Astrocyte of the spinal cord (primary cell): ENCODE results near the gene RRM1.
A peak's percentile ranks its signal among the peaks of the same experiment; 100 is the strongest.

Experiments used
- DNase-seq: peaks from one replicate; pipeline ENCODE4 v3.0.0; 2011; ENCODE audit warnings: low read depth, low spot score
- H3K4me3 ChIP-seq: 2 replicates; pipeline ENCODE4 v1.5.1; 2011; ENCODE audit warnings: low read depth, mild to moderate bottlenecking, low read length, moderate library complexity
- CTCF ChIP-seq: IDR thresholded peaks from 2 replicates; pipeline ENCODE4 v1.5.1; 2012; ENCODE audit warnings: low read depth, mild to moderate bottlenecking, low read length, inconsistent platforms
- in situ Hi-C: cut with HindIII; loops from 2 replicates; pipeline ENCODE4 v1.10.0; 2017; ENCODE audit warnings: low sequenced_read_pairs

Gene RRM1

GRCh38 chr11:4087551-4087950 is 7.0 kb upstream of the RRM1 start:
- peak; percentile 14 for DNase-seq
- in situ Hi-C loops = no loop called here
- TF ChIP-seq CTCF = peak; percentile 15
- H3K4me3 ChIP-seq = no peak overlapping the region

- DNase-seq = no peak
- in situ Hi-C loops = no loop called here
- no peak overlapping the region for H3K4me3 ChIP-seq
- no peak for TF ChIP-seq CTCF
These were observed 4.3 kb upstream of the RRM1 start for GRCh38 chr11:4090258-4090657.

DNA sequence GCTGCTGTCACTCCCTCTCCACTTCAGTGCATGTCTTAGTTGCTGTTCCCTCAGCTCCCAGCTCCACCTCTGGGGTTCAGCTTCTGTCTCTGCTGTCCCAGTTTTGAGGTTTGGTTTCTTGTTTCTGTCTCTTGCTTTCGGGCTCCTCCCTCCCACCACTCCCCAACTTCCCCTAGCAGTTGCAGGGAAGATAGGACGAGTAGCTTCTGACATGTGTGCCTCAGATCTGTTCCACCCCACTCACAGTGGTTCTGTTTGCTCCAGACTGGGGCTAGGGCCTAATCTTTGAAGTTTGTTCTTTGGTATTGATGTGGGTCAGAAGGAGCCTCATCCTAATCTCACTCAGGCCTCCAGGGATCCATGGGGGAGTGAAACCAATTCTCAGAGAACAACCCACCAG is 2.6 kb upstream of the RRM1 start:
- DNase-seq = no peak
- H3K4me3 ChIP-seq = no peak overlapping the region
- no peak for TF ChIP-seq CTCF
- in situ Hi-C loops = no loop called here

DNA sequence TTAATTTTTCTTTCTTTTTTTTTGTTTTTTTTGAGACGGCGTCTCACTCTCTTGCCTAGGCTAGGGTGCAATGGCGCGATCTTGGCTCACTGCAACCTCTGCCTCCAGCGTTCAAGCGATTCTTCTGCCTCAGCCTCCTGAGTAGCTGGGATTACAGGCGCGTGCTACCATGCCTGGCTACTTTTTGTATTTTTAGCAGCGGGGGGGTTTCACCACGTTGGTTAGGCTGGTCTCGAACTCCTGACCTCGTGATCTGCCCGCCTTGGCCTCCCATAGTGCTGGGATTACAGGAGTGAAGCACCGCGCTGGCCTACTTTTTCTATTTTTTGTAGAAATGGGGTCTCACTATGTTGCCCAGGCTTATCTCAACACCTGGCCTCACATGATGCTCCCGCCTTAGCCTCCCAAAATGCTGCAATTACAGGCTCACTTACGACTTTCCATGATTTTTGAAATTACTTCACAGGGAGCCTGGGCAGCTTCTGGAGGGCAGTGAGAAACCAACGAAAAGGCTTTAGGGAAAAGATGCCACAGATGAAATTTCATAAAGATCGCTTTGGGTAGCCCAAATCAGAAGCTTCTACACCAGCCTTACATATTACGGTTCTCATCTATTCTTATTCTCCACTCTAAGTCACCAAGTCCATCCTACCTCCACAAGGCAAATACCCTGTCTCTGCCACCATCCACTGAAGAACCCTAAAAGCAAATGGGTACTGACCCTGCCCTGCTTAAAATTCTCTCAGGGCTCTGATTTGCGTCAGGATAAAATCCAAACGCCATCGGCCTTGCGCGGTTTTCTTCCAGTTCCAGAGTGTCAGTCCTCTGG is 866 bp upstream of the RRM1 start:
- no peak for TF ChIP-seq CTCF
- H3K4me3 ChIP-seq = peak overlapping the region; percentile 80
- no peak for DNase-seq
- in situ Hi-C loops = no loop called here

- DNase-seq = peak; percentile 42
- no peak for TF ChIP-seq CTCF
- H3K4me3 ChIP-seq = peak overlapping the region; percentile 80
- in situ Hi-C loops = no loop called here
These were observed 1.1 kb downstream of the RRM1 start for GRCh38 chr11:4095509-4096230.

DNA sequence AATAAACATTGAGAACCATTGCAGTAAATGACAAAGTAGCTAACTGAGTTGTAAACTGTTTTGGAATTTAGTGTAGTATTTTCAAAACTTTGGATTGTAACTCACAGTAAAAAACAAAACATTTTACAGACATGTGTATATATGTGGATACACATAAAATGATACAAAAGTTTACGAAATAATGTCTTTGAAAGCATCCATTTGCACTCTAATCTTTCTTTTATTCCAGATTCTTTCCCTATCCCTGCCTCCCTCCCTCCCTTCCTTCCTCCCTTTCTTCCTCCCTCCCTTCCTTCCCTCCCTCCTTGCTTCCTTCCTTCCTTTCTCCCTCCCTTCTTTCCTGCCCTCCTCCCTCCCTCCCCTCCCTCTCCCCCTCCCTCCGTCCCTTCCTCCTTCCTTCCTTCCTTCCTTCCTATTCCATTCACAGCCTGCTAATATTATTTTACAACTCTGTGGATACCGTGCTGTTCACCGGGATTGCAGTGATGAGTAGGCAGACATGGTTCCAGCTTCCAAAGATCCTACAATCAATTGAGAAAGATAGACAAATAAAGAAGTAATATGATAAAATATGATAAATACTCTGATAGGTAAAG is 3.5 kb downstream of the RRM1 start:
- TF ChIP-seq CTCF = no peak
- in situ Hi-C loops = no loop called here
- H3K4me3 ChIP-seq = no peak overlapping the region
- DNase-seq = no peak
